ENCODE data around the gene FAAP20. TPM values are rescaled to one million over a fixed set of nuclear protein-coding genes. Genes with fewer than 3 reads are reported as not detected.

Gene FAAP20, protein sequence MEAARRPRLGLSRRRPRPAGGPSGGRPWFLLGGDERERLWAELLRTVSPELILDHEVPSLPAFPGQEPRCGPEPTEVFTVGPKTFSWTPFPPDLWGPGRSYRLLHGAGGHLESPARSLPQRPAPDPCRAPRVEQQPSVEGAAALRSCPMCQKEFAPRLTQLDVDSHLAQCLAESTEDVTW
- total RNA-seq = 57.1 and 64.0 TPM in 2 replicates

DNA sequence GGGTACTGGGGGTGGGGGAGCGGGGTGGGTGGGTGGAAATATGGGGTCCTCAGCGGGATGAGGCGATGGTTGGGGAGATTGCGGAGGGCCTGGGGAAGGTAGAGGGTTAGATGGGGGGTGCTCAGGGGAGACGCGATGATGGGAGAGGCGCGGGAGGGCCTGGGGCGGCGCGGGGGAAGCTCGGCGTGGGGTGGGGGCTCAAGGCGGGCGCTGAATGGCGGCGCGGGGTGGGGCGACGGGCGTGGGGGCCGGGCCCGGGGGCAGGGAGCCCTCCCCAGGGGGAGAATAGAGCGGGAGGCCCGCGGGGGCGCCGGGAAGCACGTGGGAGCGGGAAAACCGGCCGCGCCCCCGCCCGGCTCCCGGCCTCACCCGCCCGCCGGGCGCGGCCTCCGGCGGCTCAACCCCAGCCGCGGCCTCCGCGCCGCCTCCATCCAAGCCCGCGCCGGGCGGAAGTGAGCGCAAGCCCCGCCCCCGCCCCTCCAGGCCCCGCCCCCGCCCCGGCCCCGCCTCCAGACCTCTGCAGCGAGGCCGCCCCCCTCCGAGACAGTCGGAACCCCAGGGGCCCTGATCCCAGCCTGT, at the start of gene FAAP20:
TSS of gene FAAP20 (minus strand) at position 454 of the 579 bp plus-strand sequence. CDS start at position 431, 23 bp downstream.

DNA sequence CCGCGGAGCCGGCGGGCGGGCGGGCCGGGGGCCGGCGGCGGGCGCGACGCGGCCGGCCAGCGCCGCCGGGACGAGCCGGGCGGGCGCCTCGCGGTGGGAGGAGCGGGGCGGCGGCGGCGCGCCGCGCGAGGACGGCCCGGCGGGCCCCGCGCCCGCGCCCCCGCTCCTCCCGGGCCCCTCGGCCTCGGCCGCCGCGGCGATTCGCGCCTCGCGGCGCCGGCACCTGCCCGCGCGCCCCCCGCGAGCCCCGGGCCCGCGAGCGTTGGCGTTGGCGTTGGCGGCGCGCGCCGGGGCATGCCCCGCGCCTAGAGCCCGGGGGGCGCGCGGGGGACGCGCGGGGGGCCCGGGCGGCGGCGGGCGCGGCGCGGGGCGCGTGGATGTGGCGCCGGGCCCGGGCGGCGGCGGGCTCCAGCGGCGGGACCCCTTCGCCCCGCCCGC, 33.6 kb upstream of the FAAP20 start, which contains the start of gene SKI:
TSS of gene SKI (plus strand) at position 163 of the 438 bp plus-strand sequence. CDS start 448 bp downstream, outside the sequence.

Other genes starting within 250 kb of the FAAP20 start
- not detected in 2 replicates for gene CFAP74, start 191.0 kb downstream of the FAAP20 start, total RNA-seq
- gene GABRD, start 175.4 kb downstream of the FAAP20 start, total RNA-seq = not detected in 2 replicates
- 0.64 and 3.2 TPM in 2 replicates for gene PRKCZ, start 144.4 kb downstream of the FAAP20 start, total RNA-seq
- gene SKI, start 33.5 kb upstream of the FAAP20 start, total RNA-seq = 34.0 and 54.9 TPM in 2 replicates
- gene MORN1, start 196.8 kb upstream of the FAAP20 start, total RNA-seq = 3.4 and 4.5 TPM in 2 replicates
- gene RER1, start 197.1 kb upstream of the FAAP20 start, total RNA-seq = 76.4 and 78.5 TPM in 2 replicates
- gene PEX10, start 217.8 kb upstream of the FAAP20 start, total RNA-seq = 14.1 and 37.9 TPM in 2 replicates

All from epithelial cell of alveolus of lung (primary cell).